GM19467 (cell line): ENCODE measurements around the gene PTCH2.

Experiments used
- ATAC-seq: cut with Tn5 transposase; IDR thresholded peaks from one replicate; pipeline ENCODE4 v1.9.1; 2021; ENCODE audit warnings: mild to moderate bottlenecking, moderate library complexity; ENCODE audit not compliant: unreplicated experiment

PTCH2 gene

GRCh38 chr1:44842862-44843655 is at the start of gene PTCH2:
TSS of gene PTCH2 (minus strand) at chr1:44843253. CDS start at chr1:44842932, 321 bp downstream.
- no peak for ATAC-seq

- ATAC-seq, result no peak
These were observed 47.0 kb upstream of the PTCH2 start for GRCh38 chr1:44890007-44890406.

- no peak for ATAC-seq
These were observed 42.4 kb upstream of the PTCH2 start for GRCh38 chr1:44885406-44885805.

- no peak for ATAC-seq
These were observed 41.7 kb upstream of the PTCH2 start for GRCh38 chr1:44884746-44885145.

GRCh38 chr1:44881011-44881632 is 38.1 kb upstream of the PTCH2 start:
- ATAC-seq, result no peak

- ATAC-seq, result no peak
These were observed 31.1 kb upstream of the PTCH2 start for GRCh38 chr1:44874155-44874554.

- ATAC-seq, result no peak
These were observed 27.0 kb upstream of the PTCH2 start for GRCh38 chr1:44870096-44870495.

- ATAC-seq, result no peak
These were observed 24.7 kb upstream of the PTCH2 start for GRCh38 chr1:44867801-44868200.

GRCh38 chr1:44862829-44863401 is 19.9 kb upstream of the PTCH2 start:
- no peak for ATAC-seq

GRCh38 chr1:44860891-44861425 is 17.9 kb upstream of the PTCH2 start:
- ATAC-seq, result no peak

- ATAC-seq, result no peak
These were observed 17.3 kb upstream of the PTCH2 start for GRCh38 chr1:44860331-44860730.

- no peak for ATAC-seq
These were observed 14.4 kb upstream of the PTCH2 start for GRCh38 chr1:44857446-44857845.

GRCh38 chr1:44855742-44856141 is 12.7 kb upstream of the PTCH2 start:
- no peak for ATAC-seq

GRCh38 chr1:44854970-44855369 is 11.9 kb upstream of the PTCH2 start:
- ATAC-seq, result no peak

GRCh38 chr1:44853201-44853600 is 10.1 kb upstream of the PTCH2 start:
- no peak for ATAC-seq

GRCh38 chr1:44851308-44851707 is 8.3 kb upstream of the PTCH2 start:
- ATAC-seq, result no peak

GRCh38 chr1:44849575-44850132 is 6.6 kb upstream of the PTCH2 start:
- ATAC-seq, result no peak

- ATAC-seq, result no peak
These were observed 5.6 kb upstream of the PTCH2 start for GRCh38 chr1:44848456-44849181.

- ATAC-seq, result no peak
These were observed 4.8 kb upstream of the PTCH2 start for GRCh38 chr1:44847845-44848244.

- ATAC-seq, result no peak
These were observed 3.9 kb upstream of the PTCH2 start for GRCh38 chr1:44846985-44847384.

GRCh38 chr1:44842486-44842861 is 579 bp downstream of the PTCH2 start:
- no peak for ATAC-seq
